OCI-LY3 (cell line): Measurements from ENCODE around the gene GSTM4.

Experiments used
- H2AFZ ChIP-seq: fragments of 200-600, 300-600 bp; shearing (Covaris generic); 2 replicates; pipeline ENCODE4 v1.6.0; 2014; ENCODE audit warnings: antibody characterized with exemption, low read depth, low read length
- H3K27ac ChIP-seq: fragments of 200-600, 300-600 bp; sonication (generic); 2 replicates; pipeline ENCODE4 v1.5.1; 2014; ENCODE audit warnings: mild to moderate bottlenecking, low read length, moderate library complexity, mixed read lengths
- H3K27me3 ChIP-seq: fragments of 200-600, 300-600 bp; sonication (generic); 2 replicates; pipeline ENCODE4 v1.6.1; 2014; ENCODE audit warnings: low read depth, low read length, mixed read lengths
- H3K36me3 ChIP-seq: fragments of 200-600, 300-600 bp; sonication (generic); replicated peaks from 2 replicates; pipeline ENCODE3; 2014; ENCODE audit warnings: low read depth, low read length, mixed read lengths
- H3K4me1 ChIP-seq: fragments of 300-600, 200-600 bp; sonication (generic); 2 replicates; pipeline ENCODE4 v1.6.1; 2014; ENCODE audit warnings: low read length, mixed read lengths
- H3K4me2 ChIP-seq: fragments of 200-600, 300-600 bp; sonication (generic); 2 replicates; pipeline ENCODE4 v1.6.1; 2014; ENCODE audit warnings: low read length, mixed read lengths
- H3K4me3 ChIP-seq: fragments of 300-600, 200-600 bp; sonication (generic); 2 replicates; pipeline ENCODE4 v1.5.1; 2014; ENCODE audit warnings: antibody characterized with exemption, mild to moderate bottlenecking, low read length, moderate library complexity
- H3K79me2 ChIP-seq: fragments of 300-600, 200-600 bp; shearing (Covaris generic); 2 replicates; pipeline ENCODE4 v1.6.1; 2014; ENCODE audit warnings: mild to moderate bottlenecking, low read length, mixed read lengths
- H3K9ac ChIP-seq: fragments of 300-600, 200-600 bp; shearing (Covaris generic); 2 replicates; pipeline ENCODE4 v1.6.0; 2014; ENCODE audit warnings: mild to moderate bottlenecking, low read length, moderate library complexity
- H3K9me3 ChIP-seq: fragments of 200-600, 300-600 bp; shearing (Covaris generic); 2 replicates; pipeline ENCODE4 v1.6.1; 2014; ENCODE audit warnings: low read length, mixed read lengths; ENCODE audit not compliant: insufficient read depth
- H4K20me1 ChIP-seq: fragments of 200-600, 300-600 bp; sonication (generic); 2 replicates; pipeline ENCODE4 v1.6.1; 2016; ENCODE audit warnings: low read length, mixed read lengths; ENCODE audit not compliant: insufficient read depth
- CTCF ChIP-seq: fragments of 200-600, 300-600 bp; sonication (generic); IDR thresholded peaks from 2 replicates; pipeline ENCODE4 v1.5.1; 2014; ENCODE audit warnings: antibody characterized with exemption, low read length, low read depth
- EZH2phosphoT487 ChIP-seq: fragments of 200-600 bp; shearing (Covaris generic); IDR thresholded peaks from 2 replicates; pipeline ENCODE4 v1.6.1; 2018; ENCODE audit warnings: antibody characterized with exemption, mixed run types, low read depth

The GSTM4 gene

GRCh38 chr1:109642626-109643025, 13.3 kb upstream of the GSTM4 start:
- Histone ChIP-seq H3K79me2 (no peaks in the 10 kb centered on the region), H3K4me2 (no peak overlapping the region), H4K20me1 (no peaks in the 10 kb centered on the region), H3K27me3 (no peaks in the 10 kb centered on the region), H3K4me3 (no peak overlapping the region), H3K36me3 (no peaks in the 10 kb centered on the region), H3K27ac (no peak overlapping the region), H2AFZ (no peak overlapping the region), H3K9me3 (no peaks in the 10 kb centered on the region), H3K4me1 (peaks cover 10% of the 10 kb centered on the region), H3K9ac (no peak overlapping the region)
- TF ChIP-seq CTCF (no peak), EZH2phosphoT487 (no peak)

GRCh38 chr1:109643385-109644230, 12.3 kb upstream of the GSTM4 start:
- Histone ChIP-seq H3K27ac (no peak overlapping the region), H3K4me3 (peak overlapping the region; percentile 69), H3K4me1 (peaks cover 10% of the 10 kb centered on the region), H3K4me2 (peak overlapping the region; percentile 94), H3K36me3 (no peaks in the 10 kb centered on the region), H3K9me3 (no peaks in the 10 kb centered on the region), H4K20me1 (no peaks in the 10 kb centered on the region), H3K9ac (peak overlapping the region; percentile 60), H2AFZ (peak overlapping the region; percentile 98), H3K27me3 (no peaks in the 10 kb centered on the region), H3K79me2 (no peaks in the 10 kb centered on the region)
- TF ChIP-seq CTCF, result peak; percentile 70
- TF ChIP-seq EZH2phosphoT487, result no peak

- no peaks in the 10 kb centered on the region for H3K9me3 ChIP-seq
- no peaks in the 10 kb centered on the region for H3K79me2 ChIP-seq
- TF ChIP-seq EZH2phosphoT487, result no peak
- no peak for TF ChIP-seq CTCF
- peaks cover 10% of the 10 kb centered on the region for H3K4me1 ChIP-seq
- H3K9ac ChIP-seq, result no peak overlapping the region
- H2AFZ ChIP-seq, result no peak overlapping the region
- no peaks in the 10 kb centered on the region for H3K36me3 ChIP-seq
- no peak overlapping the region for H3K27ac ChIP-seq
- H3K4me2 ChIP-seq, result no peak overlapping the region
- no peaks in the 10 kb centered on the region for H4K20me1 ChIP-seq
- no peaks in the 10 kb centered on the region for H3K27me3 ChIP-seq
- no peak overlapping the region for H3K4me3 ChIP-seq
Measured at GRCh38 chr1:109644670-109645069, 11.2 kb upstream of the GSTM4 start.

GRCh38 chr1:109649491-109649914, 6.4 kb upstream of the GSTM4 start:
- Histone ChIP-seq H3K36me3 (no peaks in the 10 kb centered on the region), H3K79me2 (no peaks in the 10 kb centered on the region), H3K9me3 (no peaks in the 10 kb centered on the region), H3K27me3 (peaks cover 5% of the 10 kb centered on the region), H3K4me1 (no peaks in the 10 kb centered on the region), H3K4me3 (peak overlapping the region; percentile 10; the same call in 1 of the 2 replicates), H3K4me2 (peak overlapping the region; percentile 43), H2AFZ (no peak overlapping the region), H3K9ac (no peak overlapping the region), H3K27ac (no peak overlapping the region), H4K20me1 (no peaks in the 10 kb centered on the region)
- no peak for TF ChIP-seq EZH2phosphoT487
- peak; percentile 43 for TF ChIP-seq CTCF
